SJSA1 (cell line): ENCODE results near the gene CCNG2. TPM values are rescaled to one million over a fixed set of nuclear protein-coding genes. Genes with fewer than 3 reads are reported as not detected.

Source experiments
- DNase-seq, 2 experiments: peaks; one replicate each; pipeline ENCODE4 v3.0.0-alpha.2; 2015 to 2020; ENCODE audit warnings: low spot score in 2 of 2, low read depth in 1 of 2
- H3K27ac ChIP-seq: fragments of 250-450 bp; sonication (Bioruptor Pico); 2 replicates; pipeline ENCODE4 v1.5.1; 2020; ENCODE audit warnings: mild to moderate bottlenecking, moderate library complexity
- H3K27me3 ChIP-seq: fragments of 250-450 bp; sonication (Bioruptor Pico); replicated peaks from 2 replicates; pipeline ENCODE4 v1.5.1; 2020; ENCODE audit warnings: mild to moderate bottlenecking, moderate library complexity
- H3K36me3 ChIP-seq: fragments of 250-450 bp; sonication (Bioruptor Pico); 2 replicates; pipeline ENCODE4 v1.5.1; 2020; ENCODE audit warnings: mild to moderate bottlenecking
- H3K4me1 ChIP-seq: fragments of 250-450 bp; sonication (Bioruptor Pico); replicated peaks from 2 replicates; pipeline ENCODE4 v1.6.1; 2021; ENCODE audit warnings: mild to moderate bottlenecking
- H3K4me3 ChIP-seq: fragments of 250-450 bp; sonication (Bioruptor Pico); 2 replicates; pipeline ENCODE4 v1.5.1; 2020; ENCODE audit warnings: mild to moderate bottlenecking
- H3K9me3 ChIP-seq: fragments of 250-450 bp; sonication (Bioruptor Pico); replicated peaks from 2 replicates; pipeline ENCODE4 v1.5.1; 2020; ENCODE audit warnings: mild to moderate bottlenecking
- total RNA-seq: library from RNA; depleted of rRNA; stranded (reverse); fragments of >200 nt; shearing (Covaris generic); gene quantifications from 2 replicates; pipeline ENCODE4 v1.2.3, GENCODE V29; 2014; rRNA removed

Gene CCNG2
- 8.1 and 12.3 TPM in 2 replicates for total RNA-seq

- Histone ChIP-seq H3K4me3 (peak within 1 kb of the TSS; percentile 77), H3K36me3 (peaks cover 14% of the 10 kb centered on the region), H3K27ac (peak within 1 kb of the TSS; percentile 69), H3K9me3 (no peaks in the 10 kb centered on the region), H3K4me1 (peaks cover 24% of the 10 kb centered on the region), H3K27me3 (no peaks in the 10 kb centered on the region)
- DNase-seq, result peak; percentile 74 to 86
Measured at GRCh38 chr4:77156912-77157858, at the start of gene CCNG2. TSS of gene CCNG2 (plus strand) at chr4:77157207. CDS start at chr4:77158533, 1,326 bp downstream.

- Histone ChIP-seq H3K9me3 (no peaks in the 10 kb centered on the region), H3K27ac (no peak overlapping the region)
- DNase-seq, result no peak
Measured at GRCh38 chr4:77110730-77111129, 46.3 kb upstream of the CCNG2 start.

GRCh38 chr4:77113069-77113468 lies 43.9 kb upstream of the CCNG2 start:
- no peak for DNase-seq
- Histone ChIP-seq H3K4me3 (no peak overlapping the region), H3K4me1 (no peaks in the 10 kb centered on the region), H3K36me3 (no peaks in the 10 kb centered on the region), H3K9me3 (no peaks in the 10 kb centered on the region), H3K27ac (no peak overlapping the region), H3K27me3 (0 out of 2 replicates have a peak, but pooled peaks cover 6% of the 10 kb centered on the region)

More at GRCh38 chr4:77110730-77111129, 46.3 kb upstream of the CCNG2 start:
- 0 out of 2 replicates have a peak, but pooled peaks cover 11% of the 10 kb centered on the region for H3K27me3 ChIP-seq
- no peaks in the 10 kb centered on the region for H3K36me3 ChIP-seq
- no peaks in the 10 kb centered on the region for H3K4me1 ChIP-seq
- H3K4me3 ChIP-seq, result no peak overlapping the region

GRCh38 chr4:77117721-77118120 lies 39.3 kb upstream of the CCNG2 start:
- H3K9me3 ChIP-seq, result no peaks in the 10 kb centered on the region
- H3K4me3 ChIP-seq, result no peak overlapping the region
- peaks cover 6% of the 10 kb centered on the region; the same call in 1 of the 2 replicates for H3K27me3 ChIP-seq
- no peaks in the 10 kb centered on the region for H3K36me3 ChIP-seq
- H3K4me1 ChIP-seq, result no peaks in the 10 kb centered on the region
- no peak overlapping the region for H3K27ac ChIP-seq
- no peak for DNase-seq

GRCh38 chr4:77120886-77121508 lies 36.0 kb upstream of the CCNG2 start:
- DNase-seq, result no peak
- H3K4me3 ChIP-seq, result no peak overlapping the region
- no peaks in the 10 kb centered on the region for H3K9me3 ChIP-seq
- no peaks in the 10 kb centered on the region for H3K36me3 ChIP-seq
- H3K27ac ChIP-seq, result no peak overlapping the region
- H3K4me1 ChIP-seq, result no peaks in the 10 kb centered on the region
- H3K27me3 ChIP-seq, result peaks cover 12% of the 10 kb centered on the region; the same call in 1 of the 2 replicates

- DNase-seq, result no peak
- Histone ChIP-seq H3K9me3 (no peaks in the 10 kb centered on the region), H3K4me1 (no peaks in the 10 kb centered on the region), H3K4me3 (no peak overlapping the region), H3K27me3 (peaks cover 13% of the 10 kb centered on the region; the same call in 1 of the 2 replicates), H3K27ac (no peak overlapping the region), H3K36me3 (no peaks in the 10 kb centered on the region)
Measured at GRCh38 chr4:77121736-77122240, 35.2 kb upstream of the CCNG2 start.

- H3K27ac ChIP-seq, result no peak overlapping the region
- H3K9me3 ChIP-seq, result no peaks in the 10 kb centered on the region
- peaks cover 14% of the 10 kb centered on the region; the same call in 1 of the 2 replicates for H3K27me3 ChIP-seq
- no peaks in the 10 kb centered on the region for H3K36me3 ChIP-seq
- DNase-seq, result no peak
- H3K4me1 ChIP-seq, result no peaks in the 10 kb centered on the region
- no peak overlapping the region for H3K4me3 ChIP-seq
Measured at GRCh38 chr4:77122656-77123055, 34.4 kb upstream of the CCNG2 start.

GRCh38 chr4:77123411-77123810 lies 33.6 kb upstream of the CCNG2 start:
- DNase-seq, result no peak
- Histone ChIP-seq H3K27me3 (peaks cover 14% of the 10 kb centered on the region; the same call in 1 of the 2 replicates), H3K4me1 (no peaks in the 10 kb centered on the region), H3K4me3 (no peak overlapping the region), H3K36me3 (no peaks in the 10 kb centered on the region), H3K9me3 (no peaks in the 10 kb centered on the region), H3K27ac (no peak overlapping the region)

- Histone ChIP-seq H3K27ac (no peak overlapping the region), H3K4me1 (no peaks in the 10 kb centered on the region), H3K27me3 (peaks cover 14% of the 10 kb centered on the region; the same call in 1 of the 2 replicates), H3K4me3 (no peak overlapping the region), H3K36me3 (no peaks in the 10 kb centered on the region), H3K9me3 (no peaks in the 10 kb centered on the region)
- DNase-seq, result no peak
Measured at GRCh38 chr4:77124576-77124975, 32.4 kb upstream of the CCNG2 start.

GRCh38 chr4:77125961-77126360 lies 31.0 kb upstream of the CCNG2 start:
- Histone ChIP-seq H3K9me3 (no peaks in the 10 kb centered on the region), H3K36me3 (no peaks in the 10 kb centered on the region), H3K4me1 (no peaks in the 10 kb centered on the region), H3K4me3 (no peak overlapping the region), H3K27me3 (peaks cover 18% of the 10 kb centered on the region), H3K27ac (no peak overlapping the region)
- DNase-seq, result no peak

GRCh38 chr4:77126809-77127208 lies 30.2 kb upstream of the CCNG2 start:
- Histone ChIP-seq H3K4me3 (no peak overlapping the region), H3K27ac (no peak overlapping the region), H3K36me3 (no peaks in the 10 kb centered on the region), H3K27me3 (peaks cover 18% of the 10 kb centered on the region), H3K4me1 (no peaks in the 10 kb centered on the region), H3K9me3 (no peaks in the 10 kb centered on the region)
- DNase-seq, result no peak

GRCh38 chr4:77127215-77127614 lies 29.8 kb upstream of the CCNG2 start:
- Histone ChIP-seq H3K9me3 (no peaks in the 10 kb centered on the region), H3K4me3 (no peak overlapping the region), H3K36me3 (no peaks in the 10 kb centered on the region), H3K27ac (no peak overlapping the region), H3K27me3 (peaks cover 18% of the 10 kb centered on the region), H3K4me1 (no peaks in the 10 kb centered on the region)
- DNase-seq, result no peak

GRCh38 chr4:77127837-77128621 lies 29.0 kb upstream of the CCNG2 start:
- no peaks in the 10 kb centered on the region for H3K4me1 ChIP-seq
- no peaks in the 10 kb centered on the region for H3K36me3 ChIP-seq
- H3K9me3 ChIP-seq, result no peaks in the 10 kb centered on the region
- DNase-seq, result no peak
- H3K27me3 ChIP-seq, result peaks cover 18% of the 10 kb centered on the region
- H3K4me3 ChIP-seq, result no peak overlapping the region
- no peak overlapping the region for H3K27ac ChIP-seq
